HEK293 (cell line): ENCODE data around the gene PPP5C.

Experiments used
- CTCF ChIP-seq: fragments of 450-650 bp; formaldehyde crosslinking; IDR thresholded peaks from 2 replicates; pipeline ENCODE4 v1.5.1; 2016; ENCODE audit warnings: missing biosample characterization, missing genetic modification characterization
- HOXA7 ChIP-seq: sonication (generic); formaldehyde crosslinking; IDR thresholded peaks from 2 replicates; pipeline ENCODE4 v1.8.1; 2022; ENCODE audit warnings: missing genetic modification reagents, borderline replicate concordance
- KLF10 ChIP-seq: fragments of 450-650 bp; IDR thresholded peaks from 2 replicates; pipeline ENCODE4 v1.5.1; 2018; ENCODE audit warnings: missing biosample characterization, mild to moderate bottlenecking, missing genetic modification characterization
- REST ChIP-seq: fragments of 450-650 bp; formaldehyde crosslinking; IDR thresholded peaks from 2 replicates; pipeline ENCODE4 v1.5.1; 2016; ENCODE audit warnings: missing biosample characterization, missing genetic modification characterization
- TSHZ1 ChIP-seq: fragments of 450-650 bp; formaldehyde crosslinking; IDR thresholded peaks from 2 replicates; pipeline ENCODE4 v1.5.1; 2016; ENCODE audit warnings: missing biosample characterization, missing genetic modification characterization, borderline replicate concordance
- ZBTB49 ChIP-seq: fragments of 450-650 bp; formaldehyde crosslinking; IDR thresholded peaks from 2 replicates; pipeline ENCODE4 v1.5.1; 2016; ENCODE audit warnings: missing biosample characterization, missing genetic modification characterization, low read depth
- ZNF18 ChIP-seq: fragments of 450-650 bp; formaldehyde crosslinking; IDR thresholded peaks from 2 replicates; pipeline ENCODE4 v1.5.1; 2016; ENCODE audit warnings: missing biosample characterization, missing genetic modification characterization
- ZNF292 ChIP-seq: fragments of 450-650 bp; formaldehyde crosslinking; IDR thresholded peaks from 2 replicates; pipeline ENCODE4 v1.5.1; 2016; ENCODE audit warnings: low read depth, missing biosample characterization, missing genetic modification characterization, borderline replicate concordance
- ZNF416 ChIP-seq: fragments of 450-650 bp; formaldehyde crosslinking; IDR thresholded peaks from 2 replicates; pipeline ENCODE4 v1.5.1; 2016; ENCODE audit warnings: missing biosample characterization, missing genetic modification characterization
- ZNF449 ChIP-seq: fragments of 450-650 bp; formaldehyde crosslinking; IDR thresholded peaks from 2 replicates; pipeline ENCODE4 v1.5.1; 2017; ENCODE audit warnings: missing biosample characterization, mild to moderate bottlenecking, missing genetic modification characterization, moderate library complexity
- ZNF521 ChIP-seq: fragments of 450-650 bp; formaldehyde crosslinking; IDR thresholded peaks from 2 replicates; pipeline ENCODE4 v1.5.1; 2017; ENCODE audit warnings: missing biosample characterization, mild to moderate bottlenecking, missing genetic modification characterization
- ZNF692 ChIP-seq: fragments of 450-650 bp; formaldehyde crosslinking; IDR thresholded peaks from 2 replicates; pipeline ENCODE4 v1.5.1; 2016; ENCODE audit warnings: missing biosample characterization, missing genetic modification characterization

- no peak for TF ChIP-seq TSHZ1 (tag by site-specific recombination)
- TF ChIP-seq CTCF (tag by site-specific recombination): no peak
- no peak for TF ChIP-seq REST
- TF ChIP-seq ZNF521 (tag by site-specific recombination): no peak
- TF ChIP-seq KLF10: no peak
- TF ChIP-seq ZNF449 (tag by site-specific recombination): no peak
- TF ChIP-seq HOXA7 (CRISPR knock-in tag): no peak
- TF ChIP-seq ZBTB49: no peak
- no peak for TF ChIP-seq ZNF18 (tag by site-specific recombination)
- TF ChIP-seq ZNF292 (tag by site-specific recombination): no peak
- TF ChIP-seq ZNF692 (tag by site-specific recombination): no peak
- TF ChIP-seq ZNF416: no peak
These were observed 39.3 kb downstream of the PPP5C start for GRCh38 chr19:46386151-46386550.
